Stimulated activated CD4-positive, alpha-beta T cell treated with anti-CD3 and anti-CD28 coated beads, Interleukin-1b, Interleukin-23, amount 100 ng/mL, for 48 hours (primary cell): ENCODE results near the gene FADS2.

ENCODE experiments used
- DNase-seq: peaks from one replicate; pipeline ENCODE4 v3.0.0-alpha.2; 2020

FADS2 gene

DNA sequence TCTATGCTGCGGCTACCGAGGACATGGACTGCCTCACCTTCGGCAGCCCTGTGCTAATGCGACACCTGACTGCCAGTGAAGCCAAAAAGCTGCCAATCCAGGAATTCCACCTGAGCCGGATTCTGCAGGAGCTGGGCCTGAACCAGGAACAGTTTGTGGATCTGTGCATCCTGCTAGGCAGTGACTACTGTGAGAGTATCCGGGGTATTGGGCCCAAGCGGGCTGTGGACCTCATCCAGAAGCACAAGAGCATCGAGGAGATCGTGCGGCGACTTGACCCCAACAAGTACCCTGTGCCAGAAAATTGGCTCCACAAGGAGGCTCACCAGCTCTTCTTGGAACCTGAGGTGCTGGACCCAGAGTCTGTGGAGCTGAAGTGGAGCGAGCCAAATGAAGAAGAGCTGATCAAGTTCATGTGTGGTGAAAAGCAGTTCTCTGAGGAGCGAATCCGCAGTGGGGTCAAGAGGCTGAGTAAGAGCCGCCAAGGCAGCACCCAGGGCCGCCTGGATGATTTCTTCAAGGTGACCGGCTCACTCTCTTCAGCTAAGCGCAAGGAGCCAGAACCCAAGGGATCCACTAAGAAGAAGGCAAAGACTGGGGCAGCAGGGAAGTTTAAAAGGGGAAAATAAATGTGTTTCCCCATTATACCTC, 32.1 kb upstream of the FADS2 start:
- no peak for DNase-seq

DNA sequence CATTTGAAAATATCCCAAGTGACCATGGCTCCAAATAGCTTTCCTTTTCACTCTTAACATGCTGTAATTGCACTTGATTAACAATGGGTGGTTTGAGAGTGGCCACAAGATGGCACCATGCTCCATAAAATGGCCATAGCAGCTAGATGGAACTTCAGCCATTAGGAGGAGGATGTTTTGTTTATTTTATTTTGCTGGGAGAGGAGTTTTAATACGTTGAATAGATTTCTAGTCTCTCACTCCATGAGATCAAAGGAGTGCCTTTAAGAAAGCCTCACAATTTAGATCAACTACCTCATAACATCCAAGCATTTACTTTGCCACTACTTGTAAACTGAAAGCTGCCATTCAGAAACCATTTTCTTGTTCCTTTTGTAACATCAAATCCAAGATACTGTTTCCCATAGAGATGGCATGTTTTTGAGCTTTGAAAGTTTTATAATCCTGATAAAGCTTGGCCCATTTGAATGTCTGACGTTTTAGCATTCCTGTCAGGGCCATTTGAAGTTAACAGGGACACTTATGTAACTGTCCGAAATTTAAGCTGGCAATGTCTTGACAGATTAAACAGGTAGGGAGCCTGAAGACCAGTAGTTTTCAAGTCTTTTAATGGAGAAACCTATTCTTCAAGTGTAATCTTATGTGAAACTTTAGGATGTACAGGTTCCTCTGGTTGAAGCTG, 30.7 kb upstream of the FADS2 start:
- peak; percentile 46 for DNase-seq

DNA sequence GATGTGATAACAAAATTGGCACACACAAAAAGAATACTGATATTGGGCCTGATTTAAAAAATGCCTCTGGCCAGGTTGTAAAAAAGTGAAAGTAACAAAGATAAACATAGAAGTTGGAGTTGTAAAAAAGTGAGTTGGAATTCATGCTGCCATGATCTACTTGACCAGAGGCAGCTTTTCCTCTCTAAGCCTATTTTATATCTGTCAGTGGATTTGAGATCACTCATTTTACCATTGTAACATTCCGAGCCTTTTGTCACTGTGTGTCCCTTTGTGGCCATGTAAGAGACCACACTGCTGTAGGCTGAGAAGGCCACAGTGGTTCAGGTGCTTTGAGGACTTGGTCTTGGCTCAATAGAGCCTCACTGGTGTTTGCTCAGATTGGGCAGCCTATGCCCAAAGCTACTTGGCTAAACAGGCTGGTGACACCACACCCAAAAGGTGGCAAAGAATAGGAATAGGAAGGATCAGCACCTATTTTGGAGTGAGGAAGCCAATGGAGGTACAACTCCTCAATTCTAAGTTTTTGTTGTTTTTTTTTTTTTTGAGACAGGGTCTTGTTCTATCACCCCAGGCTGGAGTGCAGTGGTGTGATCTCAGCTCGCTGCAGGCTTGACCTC, 28.3 kb upstream of the FADS2 start:
- DNase-seq, result no peak

DNA sequence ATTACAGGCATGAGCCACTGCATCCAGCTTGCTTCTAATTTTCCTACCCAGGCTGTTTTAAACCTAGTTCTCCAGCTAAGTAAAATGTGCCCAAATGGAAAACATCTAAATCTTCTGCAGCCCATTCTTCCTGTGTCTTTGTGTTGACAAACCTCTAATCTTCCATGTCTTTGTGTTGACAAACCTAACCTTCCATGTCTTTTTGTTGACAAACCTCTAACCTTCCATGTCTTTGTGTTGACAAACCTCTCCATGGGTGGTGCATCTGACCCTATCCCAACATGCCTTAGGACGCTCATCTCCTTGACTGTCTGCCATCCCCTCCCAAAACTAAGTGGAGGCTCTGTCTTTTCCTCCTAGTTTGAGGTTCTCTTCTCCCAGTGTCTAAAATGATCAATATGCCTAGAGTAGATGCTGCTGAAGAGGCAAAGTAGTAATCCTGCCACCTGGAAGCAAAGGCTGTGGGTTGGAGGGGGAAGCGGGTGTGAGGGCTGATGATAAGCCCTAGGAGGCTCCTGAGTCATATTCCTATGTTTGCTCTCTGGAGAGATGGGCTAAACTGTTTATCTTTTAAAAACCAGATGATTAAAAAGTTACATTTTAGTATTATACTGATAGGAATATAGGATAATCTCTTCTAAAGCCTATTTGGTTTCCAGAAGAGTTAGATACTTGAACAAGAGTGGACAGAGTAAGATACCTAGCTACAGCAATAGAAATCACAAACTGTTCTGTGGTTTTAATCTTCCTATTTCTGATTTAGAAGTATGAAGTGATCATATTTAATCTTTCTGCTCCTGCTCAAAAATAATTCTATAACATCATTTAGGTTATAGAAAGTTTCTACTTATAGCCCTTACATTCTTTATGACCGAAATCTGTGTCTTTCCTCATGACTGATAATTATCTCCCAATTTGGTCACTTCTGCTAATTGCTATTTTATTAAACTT, 27.5 kb upstream of the FADS2 start:
- DNase-seq, result no peak

DNA sequence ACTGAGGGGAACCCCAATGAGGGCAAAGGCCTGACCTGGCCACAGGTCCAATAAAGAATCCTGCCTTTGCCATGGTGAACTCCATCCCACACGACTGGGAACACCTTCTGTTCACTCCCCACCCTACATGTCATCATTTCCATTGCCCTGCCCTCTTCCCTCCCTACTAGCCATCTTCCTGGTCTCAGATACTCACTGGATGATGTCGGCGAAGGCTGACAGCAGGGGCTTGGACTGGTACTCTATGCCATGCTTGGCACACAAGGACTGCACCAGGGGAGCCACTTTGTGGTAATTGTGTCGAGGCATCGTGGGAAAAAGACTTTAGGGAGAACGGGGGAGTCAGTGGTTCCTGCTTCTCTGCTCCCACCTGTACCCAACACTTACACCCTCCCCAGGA, 25.5 kb upstream of the FADS2 start:
- no peak for DNase-seq

DNA sequence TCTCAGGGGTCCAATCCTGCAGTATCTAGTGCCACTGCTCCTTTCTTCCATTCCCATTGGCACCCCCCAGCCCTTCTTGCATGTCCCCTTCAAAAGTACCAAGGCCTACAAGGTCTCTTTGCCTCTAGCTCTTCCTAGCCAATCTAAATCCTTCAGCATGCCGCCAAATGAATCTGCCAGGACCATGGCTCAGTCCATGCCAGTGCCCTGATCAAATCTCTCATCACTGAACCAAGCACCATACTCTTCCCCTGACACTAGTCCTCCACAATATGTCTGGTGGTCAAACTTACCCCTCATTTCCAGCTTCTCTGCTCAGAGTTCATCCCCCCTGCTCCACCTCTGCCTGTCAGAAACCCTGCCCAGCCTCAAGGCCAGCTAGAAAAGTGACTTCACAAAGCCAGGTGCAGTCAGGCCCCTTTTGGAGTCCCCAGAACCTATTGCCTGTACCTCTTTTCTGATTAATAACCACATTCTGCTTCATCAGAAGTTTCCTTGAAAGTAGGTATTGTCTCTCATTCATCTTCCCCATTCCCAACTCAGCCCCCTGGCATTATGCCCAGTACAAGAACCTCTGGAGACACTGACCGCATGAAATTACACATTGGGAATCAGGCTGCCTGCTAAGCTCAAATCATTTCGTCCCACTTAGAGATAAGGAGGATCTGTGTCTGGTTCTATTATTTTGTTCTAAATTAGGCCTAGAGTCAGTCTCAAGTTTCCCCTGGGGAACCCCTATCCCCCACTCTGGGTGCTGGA, 24.0 kb upstream of the FADS2 start:
- no peak for DNase-seq

DNA sequence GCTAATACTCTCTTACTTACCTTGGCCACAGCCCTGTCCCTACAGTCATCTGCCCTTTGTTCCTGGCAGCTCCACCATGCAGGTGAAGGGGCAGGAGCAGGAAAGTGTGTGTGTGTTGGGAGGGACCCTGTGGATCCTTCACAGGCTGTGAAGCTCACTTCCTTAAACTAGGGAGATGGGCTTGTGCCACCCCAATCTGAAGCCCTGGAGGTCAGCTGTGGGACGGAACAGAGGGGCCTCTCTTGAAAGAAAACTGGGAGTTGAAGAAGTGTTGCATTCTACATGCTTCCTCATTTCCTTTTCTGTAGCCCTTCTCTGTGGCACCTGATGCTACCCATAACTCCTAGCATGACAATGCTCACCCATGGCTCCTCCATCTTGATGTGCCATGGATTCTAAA, 23.0 kb upstream of the FADS2 start:
- no peak for DNase-seq

DNA sequence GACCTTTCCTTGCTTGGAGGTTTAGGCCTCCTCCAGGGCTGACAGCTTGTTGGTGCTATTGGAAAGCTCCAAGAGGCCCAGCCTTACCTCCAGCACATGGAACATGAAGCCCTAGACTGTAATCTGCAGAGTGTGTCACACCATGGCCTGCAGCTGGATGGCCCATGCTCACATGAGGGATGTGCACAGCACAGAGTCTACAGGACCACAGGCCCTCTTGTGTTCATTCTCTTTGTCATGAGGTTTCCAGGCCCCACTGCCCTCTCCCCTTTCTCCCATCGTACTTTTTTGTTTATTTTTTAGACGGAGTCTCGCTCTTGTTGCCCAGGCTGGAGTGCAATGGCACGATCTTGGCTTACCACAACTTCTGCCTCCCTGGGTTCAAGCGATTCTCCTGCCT, 21.3 kb upstream of the FADS2 start:
- no peak for DNase-seq

DNA sequence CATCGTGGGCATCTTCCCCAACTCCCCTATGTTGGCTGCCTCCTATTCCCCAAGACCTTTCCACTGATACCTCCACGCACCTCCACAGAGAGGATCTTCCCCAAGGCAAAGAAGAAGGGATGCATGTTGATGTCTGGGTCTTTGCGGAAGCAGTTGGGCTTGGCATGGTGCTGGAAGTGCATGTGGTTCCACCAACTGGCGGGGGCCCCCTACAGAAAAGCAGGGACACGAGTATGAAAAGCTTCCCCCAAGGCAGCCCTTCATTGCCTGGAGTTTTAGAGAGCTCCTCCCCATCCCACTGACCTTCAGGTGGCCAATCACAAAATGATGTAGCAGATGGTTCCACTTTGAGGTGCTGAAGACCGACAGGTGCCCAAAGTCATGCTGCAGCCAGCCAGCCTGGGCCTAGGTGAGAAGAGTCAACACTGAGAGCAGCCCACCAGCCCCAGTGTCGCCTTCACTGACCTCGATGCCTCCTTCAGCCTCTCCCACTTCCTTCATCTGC, 17.4 kb upstream of the FADS2 start:
- DNase-seq, result no peak

DNA sequence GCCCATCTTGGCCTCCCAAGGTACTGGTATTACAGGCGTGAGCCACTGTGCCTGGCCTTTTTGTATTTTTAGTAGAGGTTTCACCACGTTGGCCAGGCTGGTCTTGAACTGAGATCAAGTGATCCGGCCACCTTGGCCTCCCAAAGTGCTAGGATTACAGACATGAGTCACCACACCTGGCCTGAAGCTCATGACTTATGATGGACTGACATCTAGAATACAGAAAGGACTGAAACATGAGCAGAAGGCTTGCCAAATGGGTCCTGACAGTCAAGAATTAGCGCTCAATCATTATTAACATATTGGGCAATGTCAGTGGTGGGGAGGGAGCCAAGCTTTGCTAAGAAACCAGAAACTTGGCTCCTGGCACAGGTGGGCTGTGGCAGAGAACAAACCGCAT, 16.3 kb upstream of the FADS2 start:
- no peak for DNase-seq

DNA sequence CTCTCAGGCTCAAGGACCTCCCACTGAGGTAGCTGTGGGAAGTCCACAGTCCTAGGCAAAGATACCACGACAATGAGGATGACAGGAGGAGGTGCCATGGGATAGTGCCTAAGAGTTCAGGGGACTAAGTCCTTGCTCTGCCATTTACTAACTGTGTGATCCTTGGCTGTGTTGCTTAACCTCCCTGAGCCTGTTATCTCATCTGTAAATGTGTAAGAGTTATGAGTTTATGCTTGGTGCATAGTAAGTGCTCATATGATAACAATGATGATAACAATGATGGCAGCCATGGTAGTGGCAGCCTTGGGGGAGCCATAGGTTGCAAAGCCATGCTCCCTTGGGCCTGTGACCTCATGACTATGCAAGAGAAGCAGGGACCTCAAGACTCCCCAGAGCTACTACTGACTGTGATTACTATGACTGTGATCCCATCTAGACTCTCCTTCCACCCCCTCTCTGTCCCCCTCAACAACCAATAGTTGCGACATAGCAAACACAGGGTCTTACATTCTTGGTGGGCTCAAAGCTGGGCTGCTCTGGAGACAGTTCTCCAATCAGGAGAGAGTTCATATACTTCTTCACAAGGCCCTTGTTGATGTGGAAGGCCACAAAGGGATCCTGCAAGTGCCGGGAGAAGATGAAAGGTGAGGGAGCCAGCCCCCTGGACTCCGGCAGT, 15.2 kb upstream of the FADS2 start:
- no peak for DNase-seq

DNA sequence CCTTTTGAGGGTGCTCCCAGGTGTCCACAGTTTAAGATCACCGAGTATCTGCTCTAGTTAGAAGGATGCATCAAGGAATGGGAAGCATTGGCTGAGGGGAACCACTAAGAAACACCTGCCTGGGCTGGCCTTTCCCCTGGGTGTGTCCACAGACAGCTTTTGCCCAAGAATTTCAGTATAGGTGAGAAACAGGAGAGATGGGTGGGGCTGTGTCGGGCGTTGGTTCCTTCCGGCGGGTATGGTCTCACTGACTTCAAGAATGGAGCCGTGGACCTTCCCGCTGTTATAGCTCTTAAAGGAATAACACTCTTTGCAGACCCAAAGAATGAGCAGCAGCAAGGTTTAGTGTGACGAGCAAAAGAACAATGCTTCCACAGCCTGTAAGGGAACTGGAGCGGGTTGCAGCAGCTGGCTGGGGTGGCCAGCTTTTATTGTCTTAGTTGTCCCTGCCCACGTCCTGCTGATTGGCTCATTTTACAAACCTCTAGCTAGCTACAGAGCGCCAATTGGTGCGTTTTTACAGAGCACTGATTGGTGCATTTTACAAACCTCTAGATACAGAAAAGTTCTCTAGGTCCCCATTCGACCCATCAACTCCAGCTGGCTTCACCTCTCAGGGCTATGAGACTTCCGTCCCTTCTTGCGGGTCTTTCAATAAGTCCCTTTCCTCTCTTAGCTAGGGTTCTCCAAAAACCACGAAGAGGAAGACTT, 13.7 kb upstream of the FADS2 start:
- peak; percentile 15 for DNase-seq

DNA sequence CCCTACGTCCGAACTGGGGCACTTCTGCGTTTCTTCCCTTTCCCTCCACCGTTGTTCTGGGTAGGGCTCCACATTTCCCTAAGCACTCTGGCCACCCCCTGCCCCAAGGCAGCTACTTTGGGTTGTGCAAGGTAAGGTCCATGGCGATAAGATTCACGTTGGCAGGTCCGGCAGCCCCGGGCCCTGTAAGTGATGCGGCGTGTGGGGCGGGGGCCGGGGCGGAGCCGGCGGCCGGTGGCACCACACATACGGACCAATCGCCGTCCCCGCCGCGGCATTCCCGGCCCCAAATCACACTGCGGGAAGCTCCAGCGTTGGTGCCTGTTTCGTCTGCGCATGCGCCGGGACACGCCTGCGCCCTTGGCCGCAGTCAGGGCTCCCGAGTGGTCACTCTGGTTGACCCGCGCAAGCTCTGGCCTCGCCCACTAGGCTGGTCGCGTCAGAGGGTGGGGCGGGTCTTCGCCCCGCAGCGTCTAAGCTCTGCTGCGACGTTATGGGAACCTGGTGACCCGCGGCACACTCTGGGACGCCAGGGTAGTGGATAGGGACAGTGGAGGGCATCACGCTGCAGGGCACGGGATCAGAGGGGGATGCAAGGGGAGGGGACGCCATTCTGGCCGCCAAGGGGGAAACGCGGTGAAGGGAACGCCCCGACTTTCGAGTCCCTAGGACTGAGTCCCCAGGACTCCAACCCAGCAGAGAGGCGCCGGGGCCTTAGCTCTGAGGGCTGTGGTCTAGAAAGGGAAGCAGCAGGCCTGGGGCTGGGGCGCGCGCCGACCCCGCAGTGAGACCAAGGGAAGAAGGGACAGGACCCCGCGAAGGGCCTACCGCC, 12.9 kb upstream of the FADS2 start:
- peak; percentile 60 for DNase-seq

DNA sequence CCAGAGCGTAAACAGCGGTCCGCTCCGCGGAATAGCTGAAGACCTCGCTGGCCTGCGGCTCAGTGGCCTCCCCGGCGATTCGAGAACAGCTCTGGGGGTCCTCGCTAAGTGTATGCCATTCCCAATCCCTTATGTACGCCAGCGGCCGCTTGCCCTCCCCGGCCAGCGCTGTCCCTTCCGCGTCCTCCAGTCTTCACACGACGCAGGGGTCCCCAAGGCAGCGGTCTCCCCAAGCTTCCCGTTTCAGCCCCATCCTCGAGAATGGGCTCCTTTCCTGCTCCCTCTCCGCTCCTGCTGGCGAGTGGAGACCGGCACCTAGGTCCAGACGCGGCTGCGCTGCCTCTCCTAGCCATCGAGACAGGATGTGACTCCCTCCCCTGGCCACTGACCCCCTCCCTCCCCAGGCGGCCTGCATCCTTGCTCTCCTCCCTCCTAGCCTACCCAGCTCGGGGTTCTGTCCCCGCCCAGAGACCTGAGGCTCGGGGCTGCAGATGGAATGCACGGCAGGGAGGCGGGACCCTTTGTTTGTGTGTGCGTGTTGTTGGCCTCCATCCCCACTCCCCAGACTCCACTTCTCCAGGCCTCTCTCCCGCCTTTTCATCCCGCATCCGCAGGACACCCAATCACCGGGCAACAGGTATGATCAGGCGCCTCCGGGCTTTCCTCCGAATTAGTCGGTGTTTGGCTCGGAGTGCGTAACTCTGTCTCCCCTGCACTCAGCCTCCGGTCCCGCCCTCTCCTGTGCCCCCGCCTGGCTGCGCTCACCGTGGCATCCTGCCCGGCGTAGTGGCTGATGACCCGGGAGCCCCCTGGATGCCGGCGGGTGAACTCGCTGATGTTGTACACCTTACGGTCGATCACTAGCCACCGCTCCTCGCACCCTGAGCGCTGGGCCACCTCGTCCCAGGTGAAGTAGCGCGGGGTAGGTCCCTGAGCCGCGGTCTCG, 12.0 kb upstream of the FADS2 start:
- DNase-seq, result peak; percentile 66

DNA sequence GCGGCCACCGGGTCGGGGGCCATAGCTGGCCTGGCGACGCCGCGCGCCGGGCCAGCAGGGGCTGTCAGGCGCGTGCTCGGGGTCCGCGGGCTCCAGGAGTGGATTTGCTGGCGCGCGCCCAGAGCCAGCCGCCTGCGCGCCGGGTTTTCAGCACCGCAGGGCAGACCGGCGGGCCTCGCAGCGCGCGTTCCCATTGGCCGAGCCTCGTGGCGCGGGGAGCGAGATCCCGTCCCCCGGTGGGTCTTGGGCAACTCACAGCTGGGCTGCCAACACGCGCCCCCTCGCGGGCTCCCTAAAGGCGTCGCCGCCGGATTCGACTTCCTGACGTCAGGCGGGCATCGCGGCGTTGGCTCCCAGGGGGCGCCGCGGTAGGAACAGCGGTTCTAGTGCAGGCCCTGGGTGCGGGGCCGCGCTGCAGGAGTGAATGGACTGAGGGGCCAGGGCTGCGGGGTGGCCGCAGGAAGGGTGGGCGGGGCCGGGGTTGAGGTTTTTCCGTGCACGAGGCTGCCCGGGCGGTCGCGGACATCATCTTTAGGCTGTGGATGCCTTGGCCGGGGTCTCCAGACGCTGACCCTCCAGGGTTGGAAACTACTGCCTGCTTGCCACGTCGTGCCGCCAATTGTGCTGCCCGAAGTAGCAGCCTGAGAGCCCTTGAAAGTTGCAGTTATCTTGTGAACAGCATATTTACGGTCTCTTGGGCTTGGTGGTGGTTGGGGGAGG, 11.2 kb upstream of the FADS2 start, which contains the start of gene FADS1:
TSS of gene FADS1 (minus strand) at position 268 of the 720 bp plus-strand sequence. CDS start at position 194, 74 bp downstream.
- peak; percentile 86 for DNase-seq

DNA sequence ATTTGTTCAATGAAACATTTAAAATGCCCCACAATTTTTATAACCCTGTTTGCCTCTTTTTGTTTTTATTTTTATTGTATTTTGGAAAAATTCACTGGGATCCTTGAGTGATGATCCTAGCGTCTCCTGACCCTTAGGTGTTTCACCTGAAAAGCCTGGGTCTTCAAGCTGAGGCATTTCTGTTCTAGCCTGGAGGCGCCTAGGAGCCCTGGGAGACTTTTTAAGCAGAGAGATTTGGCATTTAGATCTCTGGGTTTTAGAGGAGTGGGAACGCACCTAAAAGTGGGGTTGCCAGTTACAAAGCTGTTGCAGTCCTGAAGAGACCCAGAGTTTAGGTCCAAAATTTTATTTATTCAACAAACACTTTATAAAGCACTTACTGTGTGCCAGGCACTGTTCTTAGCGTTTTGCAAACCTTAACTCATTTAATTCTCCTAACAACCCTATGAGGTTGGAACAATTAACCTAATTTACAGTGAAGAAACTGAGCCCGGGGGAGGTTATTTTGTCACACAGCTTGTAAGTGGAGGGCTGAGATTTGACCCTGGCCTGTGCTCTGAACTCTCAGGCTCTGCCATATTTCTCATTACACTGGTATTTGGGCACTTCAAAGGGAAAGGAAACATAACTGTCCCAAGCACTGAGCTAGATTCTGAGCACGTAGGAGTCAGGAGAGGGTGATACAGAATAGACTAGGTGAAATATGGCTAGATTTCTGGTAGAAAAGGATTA, 10.5 kb upstream of the FADS2 start:
- no peak for DNase-seq

DNA sequence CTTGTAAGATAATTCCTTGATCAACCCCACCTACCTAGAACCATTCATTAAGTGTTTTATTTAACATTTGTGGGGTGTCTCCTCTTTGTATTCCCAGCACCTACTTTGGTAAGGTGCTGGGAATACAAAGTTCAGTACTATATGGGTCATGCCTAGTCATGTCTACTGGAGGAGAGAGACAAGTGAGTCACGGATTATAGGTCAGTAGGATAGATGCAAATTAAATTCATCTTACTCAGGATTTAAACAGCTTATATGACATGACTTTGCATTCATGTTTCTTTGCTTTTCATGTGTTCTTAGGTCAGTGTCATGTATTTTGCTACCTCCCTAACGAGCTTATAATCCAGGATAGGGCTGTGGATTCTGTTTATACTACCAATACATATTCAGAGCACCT, 7.9 kb upstream of the FADS2 start:
- no peak for DNase-seq
